Ascending aorta (tissue), 2 donors: ENCODE results near the gene MCF2L. TPM values are rescaled to one million over a fixed set of nuclear protein-coding genes. Genes with fewer than 3 reads are reported as not detected.

Experiments
- DNase-seq, 2 donors: peaks; one replicate each; pipeline ENCODE4 v3.0.0-alpha.2; 2019; ENCODE audit warnings: low spot score in 2 of 2
- H3K27ac ChIP-seq, 2 donors: fragments of 200-600 bp; sonication (generic); one replicate each; pipeline ENCODE4 v1.5.1; 2016 to 2017; ENCODE audit warnings: mild to moderate bottlenecking in 1 of 2
- H3K27me3 ChIP-seq: fragments of 200-600 bp; sonication (generic); one replicate; pipeline ENCODE4 v1.5.1; 2017
- H3K36me3 ChIP-seq, 2 donors: fragments of 200-600 bp; sonication (generic); one replicate each; pipeline ENCODE4 v1.5.1; 2016
- H3K4me1 ChIP-seq, 2 donors: fragments of 200-600 bp; sonication (generic); one replicate each; pipeline ENCODE4 v1.5.1; 2016 to 2017; ENCODE audit warnings: mild to moderate bottlenecking in 1 of 2
- H3K4me3 ChIP-seq, 2 donors: fragments of 200-600 bp; sonication (generic); one replicate each; pipeline ENCODE4 v1.5.1; 2016 to 2017; ENCODE audit warnings: mild to moderate bottlenecking in 1 of 2
- H3K9me3 ChIP-seq, 2 donors: fragments of 200-600 bp; sonication (generic); one replicate each; pipeline ENCODE4 v1.5.1; 2016
- intact Hi-C: fragments of 100-400 bp; cut with DNase I; formaldehyde crosslinking; loops from one replicate; pipeline ENCODE4 v1.15.1; 2023
- total RNA-seq: library from RNA; depleted of rRNA; stranded (reverse); fragments of >200 nt; gene quantifications from one replicate; pipeline ENCODE4 v1.1.0, GENCODE V29; 2016
- TF ChIP-seq, protein P1 (sequence below), 3 experiments: fragments of 200-600 bp in 2 of 3; fragments of 450-650 bp in 1 of 3; sonication (generic) in 2 of 3; IDR thresholded peaks; one replicate each; pipeline ENCODE4 v1.5.1; 2016 to 2019; ENCODE audit warnings: antibody characterized with exemption in 3 of 3, mild to moderate bottlenecking in 1 of 3, moderate library complexity in 1 of 3

Gene MCF2L
- total RNA-seq, 1 donor from 2014 or later: 112 TPM

DNA sequence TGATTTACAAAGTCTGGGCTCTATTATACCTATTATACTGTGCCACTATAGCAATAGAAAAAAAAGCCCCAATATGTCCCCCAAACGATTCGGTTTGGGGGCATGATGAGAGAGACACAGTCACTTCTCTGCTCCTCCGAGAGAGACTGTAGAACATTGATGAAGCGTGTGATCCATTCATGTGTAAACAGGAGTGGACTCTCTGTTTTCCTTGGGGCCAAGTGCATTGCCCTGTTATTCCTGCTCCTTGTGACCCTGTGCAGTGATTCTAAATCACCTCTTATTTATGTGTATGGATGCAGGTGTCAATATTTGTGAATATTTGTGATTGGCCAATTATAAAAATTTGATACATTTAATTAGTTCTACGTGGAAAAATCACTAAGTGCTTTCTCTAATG lies 170.6 kb downstream of the MCF2L start:
- TF ChIP-seq, protein P1, sequence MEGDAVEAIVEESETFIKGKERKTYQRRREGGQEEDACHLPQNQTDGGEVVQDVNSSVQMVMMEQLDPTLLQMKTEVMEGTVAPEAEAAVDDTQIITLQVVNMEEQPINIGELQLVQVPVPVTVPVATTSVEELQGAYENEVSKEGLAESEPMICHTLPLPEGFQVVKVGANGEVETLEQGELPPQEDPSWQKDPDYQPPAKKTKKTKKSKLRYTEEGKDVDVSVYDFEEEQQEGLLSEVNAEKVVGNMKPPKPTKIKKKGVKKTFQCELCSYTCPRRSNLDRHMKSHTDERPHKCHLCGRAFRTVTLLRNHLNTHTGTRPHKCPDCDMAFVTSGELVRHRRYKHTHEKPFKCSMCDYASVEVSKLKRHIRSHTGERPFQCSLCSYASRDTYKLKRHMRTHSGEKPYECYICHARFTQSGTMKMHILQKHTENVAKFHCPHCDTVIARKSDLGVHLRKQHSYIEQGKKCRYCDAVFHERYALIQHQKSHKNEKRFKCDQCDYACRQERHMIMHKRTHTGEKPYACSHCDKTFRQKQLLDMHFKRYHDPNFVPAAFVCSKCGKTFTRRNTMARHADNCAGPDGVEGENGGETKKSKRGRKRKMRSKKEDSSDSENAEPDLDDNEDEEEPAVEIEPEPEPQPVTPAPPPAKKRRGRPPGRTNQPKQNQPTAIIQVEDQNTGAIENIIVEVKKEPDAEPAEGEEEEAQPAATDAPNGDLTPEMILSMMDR (IDR thresholded peaks at IDR 0.05): no peak
- intact Hi-C loops: no loop called here
- no peaks in the 10 kb centered on the region for H3K9me3 ChIP-seq
- peak in 1 of 2 donors; percentile 15 for DNase-seq
- no peaks in the 10 kb centered on the region for H3K4me1 ChIP-seq
- H3K27ac ChIP-seq: no peak overlapping the region
- no peaks in the 10 kb centered on the region for H3K27me3 ChIP-seq
- H3K36me3 ChIP-seq: no peaks in the 10 kb centered on the region
- H3K4me3 ChIP-seq: no peak overlapping the region

DNA sequence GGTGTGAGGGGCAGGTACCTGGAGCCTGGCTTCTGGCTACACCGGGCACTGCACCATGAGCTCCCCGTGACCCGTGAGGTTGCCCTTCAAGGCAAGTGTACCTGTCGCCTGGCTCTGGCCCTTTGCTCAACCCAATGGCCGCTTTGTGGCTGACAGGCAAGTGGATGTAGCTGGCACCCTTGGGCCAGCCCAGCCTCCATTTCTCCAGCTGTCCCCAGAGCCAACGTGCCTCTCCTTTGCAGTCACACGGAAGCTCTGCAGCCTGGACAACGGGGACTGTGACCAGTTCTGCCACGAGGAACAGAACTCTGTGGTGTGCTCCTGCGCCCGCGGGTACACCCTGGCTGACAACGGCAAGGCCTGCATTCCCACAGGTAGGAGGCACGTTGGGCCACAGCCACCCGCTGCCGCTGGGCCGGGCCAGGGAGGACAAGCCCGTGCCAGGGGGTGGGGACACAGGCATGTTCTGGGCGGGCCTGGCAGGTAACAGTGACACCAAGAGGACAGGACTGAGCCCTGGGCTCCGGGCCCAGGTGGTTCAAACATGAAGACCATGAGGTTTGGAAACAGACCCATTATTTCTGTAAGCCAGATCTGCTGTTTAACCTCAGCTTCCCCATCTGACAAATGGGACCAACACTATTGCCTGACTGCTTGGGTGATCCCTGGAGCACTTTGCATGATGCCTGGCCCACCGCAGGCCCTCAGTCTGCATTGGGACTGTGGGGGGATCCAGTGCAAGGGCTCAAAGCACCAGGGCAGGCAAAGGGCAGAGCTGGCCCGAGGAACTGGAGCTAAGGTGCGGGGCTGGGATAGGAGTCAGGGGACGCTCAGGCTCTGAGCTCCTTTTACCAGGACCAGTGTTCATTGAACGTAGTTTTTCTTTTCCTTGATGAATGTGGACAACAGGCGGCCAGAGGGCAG lies 171.9 kb downstream of the MCF2L start:
- Histone ChIP-seq H3K4me3 (no peak overlapping the region), H3K9me3 (no peaks in the 10 kb centered on the region), H3K27ac (no peak overlapping the region), H3K36me3 (no peaks in the 10 kb centered on the region), H3K27me3 (no peaks in the 10 kb centered on the region), H3K4me1 (no peaks in the 10 kb centered on the region)
- DNase-seq: peak in 1 of 2 donors; percentile 59
- TF ChIP-seq, protein P1 (IDR thresholded peaks at IDR 0.05): no peak
- intact Hi-C loops: no loop called here

DNA sequence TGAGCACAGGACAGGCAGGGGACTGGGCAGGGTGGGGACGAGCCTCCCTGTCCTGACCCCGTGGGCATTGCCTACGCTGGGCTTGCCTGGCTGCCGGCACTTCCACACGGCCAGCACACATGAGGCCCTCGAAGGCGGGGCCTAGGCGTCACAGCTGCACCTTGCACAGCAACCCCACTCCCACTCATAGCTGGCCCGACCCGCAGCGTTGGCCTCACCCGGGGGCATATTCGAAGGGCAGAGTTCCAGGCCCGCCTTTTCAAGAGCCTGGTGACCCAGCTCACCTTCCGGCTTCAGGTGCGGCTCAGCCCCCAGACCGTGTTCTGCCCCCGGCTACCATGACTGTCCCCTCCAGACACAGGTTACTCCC lies 172.6 kb downstream of the MCF2L start:
- intact Hi-C loops: no loop called here
- no peaks in the 10 kb centered on the region for H3K27me3 ChIP-seq
- TF ChIP-seq, protein P1 (IDR thresholded peaks at IDR 0.05): no peak

DNA sequence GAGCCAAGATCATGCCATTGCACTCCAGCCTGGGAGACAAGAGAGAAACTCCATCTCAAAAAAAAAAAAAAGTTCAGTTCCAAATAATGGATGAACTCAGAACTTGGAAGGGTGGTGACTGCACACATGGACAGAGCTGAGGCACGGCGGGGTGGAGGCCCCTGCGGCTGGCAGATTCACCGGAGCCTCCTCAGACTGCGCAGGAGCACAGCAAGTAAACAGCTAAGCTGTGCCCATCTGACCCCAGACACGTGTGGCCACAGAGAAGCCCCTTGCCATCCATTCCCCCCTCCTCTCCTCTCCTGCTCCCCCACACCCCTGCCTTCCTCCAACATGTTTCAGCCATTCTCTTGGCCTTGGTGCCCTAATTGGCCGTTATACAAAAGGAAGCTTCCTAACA lies 173.9 kb downstream of the MCF2L start:
- Histone ChIP-seq H3K36me3 (no peaks in the 10 kb centered on the region), H3K9me3 (no peaks in the 10 kb centered on the region), H3K27me3 (no peaks in the 10 kb centered on the region), H3K4me3 (no peak overlapping the region), H3K27ac (no peak overlapping the region), H3K4me1 (no peaks in the 10 kb centered on the region)
- peak in 1 of 2 donors; percentile 34 for DNase-seq
- TF ChIP-seq, protein P1 (IDR thresholded peaks at IDR 0.05): no peak
- intact Hi-C loops: no loop called here

More for the DNA sequence above, 172.6 kb downstream of the MCF2L start:
- Histone ChIP-seq H3K9me3 (no peaks in the 10 kb centered on the region), H3K4me1 (no peaks in the 10 kb centered on the region), H3K27ac (no peak overlapping the region), H3K36me3 (no peaks in the 10 kb centered on the region), H3K4me3 (no peak overlapping the region)
- peak in 1 of 2 donors; percentile 53 for DNase-seq

DNA sequence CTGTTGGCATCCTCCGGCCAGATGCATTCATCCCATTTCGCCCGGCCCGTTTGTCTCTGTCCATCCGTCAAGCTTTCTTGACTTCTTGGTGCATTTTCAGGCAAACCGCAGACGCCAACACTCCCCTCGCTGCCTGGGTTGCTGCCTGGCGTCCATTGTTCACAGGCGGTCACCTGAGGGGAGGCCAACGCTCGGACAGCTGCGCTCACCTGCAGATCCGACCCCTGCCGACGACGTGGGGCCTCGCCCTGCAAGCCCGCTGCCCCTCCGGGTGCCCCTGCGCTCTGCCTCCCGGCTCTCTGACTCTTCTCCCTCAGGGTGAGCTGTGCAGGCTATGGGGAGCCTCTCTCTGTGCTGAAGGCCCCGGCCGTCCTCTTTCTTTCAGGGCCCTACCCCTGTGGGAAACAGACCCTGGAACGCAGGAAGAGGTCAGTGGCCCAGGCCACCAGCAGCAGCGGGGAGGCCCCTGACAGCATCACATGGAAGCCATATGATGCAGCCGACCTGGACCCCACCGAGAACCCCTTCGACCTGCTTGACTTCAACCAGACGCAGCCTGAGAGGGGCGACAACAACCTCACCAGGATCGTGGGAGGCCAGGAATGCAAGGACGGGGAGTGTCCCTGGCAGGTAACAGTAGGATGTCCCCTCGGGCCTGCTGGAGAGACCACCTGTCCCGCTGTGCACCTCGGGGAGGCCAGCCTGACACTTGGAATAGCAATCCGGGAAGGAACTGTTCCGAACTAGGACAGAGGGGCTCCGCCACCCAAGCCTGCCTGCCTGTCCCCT lies 174.6 kb downstream of the MCF2L start:
- intact Hi-C loops: no loop called here
- Histone ChIP-seq H3K9me3 (no peaks in the 10 kb centered on the region), H3K27ac (no peak overlapping the region), H3K4me1 (no peaks in the 10 kb centered on the region), H3K4me3 (no peak overlapping the region), H3K36me3 (no peaks in the 10 kb centered on the region), H3K27me3 (no peaks in the 10 kb centered on the region)
- TF ChIP-seq, protein P1 (IDR thresholded peaks at IDR 0.05): no peak
- peak in 1 of 2 donors; percentile 60 for DNase-seq
